HG03196 (cell line): ENCODE results near the gene LAMA4.

Source experiments
- ATAC-seq: cut with Tn5 transposase; IDR thresholded peaks from one replicate; pipeline ENCODE4 v1.9.1; 2021; ENCODE audit not compliant: unreplicated experiment

Gene LAMA4

GRCh38 chr6:112241820-112242429 is 12.4 kb downstream of the LAMA4 start:
- ATAC-seq = no peak

GRCh38 chr6:112237595-112237994 is 16.8 kb downstream of the LAMA4 start:
- ATAC-seq = no peak

GRCh38 chr6:112237066-112237465 is 17.3 kb downstream of the LAMA4 start:
- no peak for ATAC-seq

- no peak for ATAC-seq
Measured at GRCh38 chr6:112235956-112236355, 18.4 kb downstream of the LAMA4 start.

- no peak for ATAC-seq
Measured at GRCh38 chr6:112234601-112235000, 19.8 kb downstream of the LAMA4 start.

- ATAC-seq = no peak
Measured at GRCh38 chr6:112233847-112234246, 20.5 kb downstream of the LAMA4 start.

- ATAC-seq = no peak
Measured at GRCh38 chr6:112232845-112233256, 21.5 kb downstream of the LAMA4 start.

- ATAC-seq = no peak
Measured at GRCh38 chr6:112231594-112232060, 22.7 kb downstream of the LAMA4 start.

GRCh38 chr6:112231164-112231563 is 23.2 kb downstream of the LAMA4 start:
- no peak for ATAC-seq

GRCh38 chr6:112228480-112229332 is 25.7 kb downstream of the LAMA4 start:
- ATAC-seq = no peak

GRCh38 chr6:112227992-112228391 is 26.4 kb downstream of the LAMA4 start:
- ATAC-seq = no peak

- no peak for ATAC-seq
Measured at GRCh38 chr6:112227411-112227810, 27.0 kb downstream of the LAMA4 start.

- ATAC-seq = no peak
Measured at GRCh38 chr6:112225691-112226090, 28.7 kb downstream of the LAMA4 start.

- no peak for ATAC-seq
Measured at GRCh38 chr6:112224088-112224487, 30.3 kb downstream of the LAMA4 start.

- ATAC-seq = no peak
Measured at GRCh38 chr6:112223070-112223861, 31.1 kb downstream of the LAMA4 start.

- no peak for ATAC-seq
Measured at GRCh38 chr6:112221981-112222852, 32.1 kb downstream of the LAMA4 start.

- ATAC-seq = no peak
Measured at GRCh38 chr6:112221561-112221960, 32.8 kb downstream of the LAMA4 start.

GRCh38 chr6:112218563-112218962 is 35.8 kb downstream of the LAMA4 start:
- no peak for ATAC-seq

- ATAC-seq = no peak
Measured at GRCh38 chr6:112216662-112217551, 37.5 kb downstream of the LAMA4 start.
